ENCODE data around the gene EIF2B1. TPM values are rescaled to one million over a fixed set of nuclear protein-coding genes. Genes with fewer than 3 reads are reported as not detected.

EIF2B1 gene
- total RNA-seq, 1 donor from 2014 or later, result 85.1 TPM

DNA sequence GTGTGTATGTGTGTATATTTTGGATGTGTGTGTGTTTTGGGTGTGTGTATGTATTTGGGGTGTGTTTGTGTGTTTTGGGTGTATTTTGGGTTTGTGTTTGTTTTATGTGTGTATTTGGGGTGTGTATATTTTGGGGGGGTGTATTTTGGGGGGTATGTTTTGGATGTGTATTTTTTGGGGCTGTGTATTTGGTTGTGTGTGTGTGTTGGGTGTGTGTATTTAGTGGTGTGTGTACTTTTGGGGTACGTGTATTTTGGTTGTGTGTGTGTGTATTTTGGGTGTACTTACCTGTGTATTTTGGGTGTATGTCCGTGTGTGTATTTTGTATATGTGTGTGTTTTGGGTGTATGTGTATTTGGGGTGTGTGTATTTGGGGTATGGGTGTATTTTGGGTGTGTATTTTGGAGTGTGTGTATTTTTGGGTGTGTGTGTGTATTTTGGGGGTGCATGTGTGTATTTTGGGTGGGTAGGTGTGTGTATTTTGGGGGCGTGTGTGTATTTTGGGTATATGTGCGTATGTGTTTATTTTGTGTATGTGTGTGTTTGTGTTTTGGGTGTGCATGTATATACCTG lies 20.7 kb upstream of the EIF2B1 start:
- Histone ChIP-seq H3K27me3 (no peaks in the 10 kb centered on the region), H3K9me3 (ENCODE audit: low read depth) (no peaks in the 10 kb centered on the region), H2AFZ (replicated peaks) (no peak overlapping the region), H3K4me1 (no peaks in the 10 kb centered on the region), H3K79me2 (ENCODE audit: low read depth) (no peaks in the 10 kb centered on the region), H3K27ac (no peak overlapping the region), H3K4me2 (no peak overlapping the region), H3F3A (ENCODE audit: low read depth) (no peaks in the 10 kb centered on the region), H3K9ac (no peak overlapping the region), H3K36me3 (peaks cover 15% of the 10 kb centered on the region), H4K20me1 (ENCODE audit: low read depth) (no peaks in the 10 kb centered on the region), H3K4me3 (no peak overlapping the region)
- Mint-ChIP-seq H3K9me3 (no peaks in the 10 kb centered on the region), H3K4me3 (no peak overlapping the region), H3K27me3 (ENCODE audit: insufficient read depth, low read depth) (peaks cover 2% of the 10 kb centered on the region), H3K4me1 (no peaks in the 10 kb centered on the region), H3K36me3 (peaks cover 8% of the 10 kb centered on the region), H3K27ac (no peak overlapping the region)
- TF ChIP-seq EZH2 (IDR thresholded peaks at IDR 0.05), result no peak
- no peak for TF ChIP-seq EZH2phosphoT487 (IDR thresholded peaks at IDR 0.05)
- TF ChIP-seq, protein P1, sequence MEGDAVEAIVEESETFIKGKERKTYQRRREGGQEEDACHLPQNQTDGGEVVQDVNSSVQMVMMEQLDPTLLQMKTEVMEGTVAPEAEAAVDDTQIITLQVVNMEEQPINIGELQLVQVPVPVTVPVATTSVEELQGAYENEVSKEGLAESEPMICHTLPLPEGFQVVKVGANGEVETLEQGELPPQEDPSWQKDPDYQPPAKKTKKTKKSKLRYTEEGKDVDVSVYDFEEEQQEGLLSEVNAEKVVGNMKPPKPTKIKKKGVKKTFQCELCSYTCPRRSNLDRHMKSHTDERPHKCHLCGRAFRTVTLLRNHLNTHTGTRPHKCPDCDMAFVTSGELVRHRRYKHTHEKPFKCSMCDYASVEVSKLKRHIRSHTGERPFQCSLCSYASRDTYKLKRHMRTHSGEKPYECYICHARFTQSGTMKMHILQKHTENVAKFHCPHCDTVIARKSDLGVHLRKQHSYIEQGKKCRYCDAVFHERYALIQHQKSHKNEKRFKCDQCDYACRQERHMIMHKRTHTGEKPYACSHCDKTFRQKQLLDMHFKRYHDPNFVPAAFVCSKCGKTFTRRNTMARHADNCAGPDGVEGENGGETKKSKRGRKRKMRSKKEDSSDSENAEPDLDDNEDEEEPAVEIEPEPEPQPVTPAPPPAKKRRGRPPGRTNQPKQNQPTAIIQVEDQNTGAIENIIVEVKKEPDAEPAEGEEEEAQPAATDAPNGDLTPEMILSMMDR (IDR thresholded peaks at IDR 0.05), result no peak
- DNase-seq (ENCODE audit: low spot score), result no peak

DNA sequence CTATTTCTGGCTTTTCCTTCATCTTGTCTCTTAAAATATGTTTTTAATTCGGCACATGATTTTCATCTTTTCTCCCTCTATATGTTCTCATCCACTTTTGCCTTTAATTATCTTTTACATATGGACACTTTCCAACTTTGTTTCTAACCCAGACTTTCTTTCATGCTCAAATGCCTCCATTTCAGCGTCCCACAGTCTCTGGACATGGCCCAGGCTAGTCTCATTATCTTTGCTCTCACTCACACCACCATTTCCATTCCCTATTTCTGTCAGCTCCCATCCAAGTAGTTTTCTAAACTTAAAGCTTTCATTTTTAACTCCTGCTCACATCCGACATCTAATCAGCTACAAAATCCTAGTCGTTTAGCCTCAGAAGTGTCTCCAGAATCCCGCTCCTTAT lies 14.9 kb upstream of the EIF2B1 start:
- Histone ChIP-seq H3K79me2 (ENCODE audit: low read depth) (no peaks in the 10 kb centered on the region), H3K4me3 (no peak overlapping the region), H4K20me1 (ENCODE audit: low read depth) (no peaks in the 10 kb centered on the region), H3K9ac (no peak overlapping the region), H3K36me3 (peaks cover 26% of the 10 kb centered on the region), H2AFZ (replicated peaks) (no peak overlapping the region), H3K27ac (no peak overlapping the region), H3F3A (ENCODE audit: low read depth) (no peaks in the 10 kb centered on the region), H3K4me1 (no peaks in the 10 kb centered on the region), H3K9me3 (ENCODE audit: low read depth) (no peaks in the 10 kb centered on the region), H3K27me3 (no peaks in the 10 kb centered on the region), H3K4me2 (no peak overlapping the region)
- Mint-ChIP-seq H3K4me3 (no peak overlapping the region), H3K36me3 (peaks cover 16% of the 10 kb centered on the region), H3K9me3 (no peaks in the 10 kb centered on the region), H3K4me1 (no peaks in the 10 kb centered on the region), H3K27ac (peak overlapping the region; percentile 2), H3K27me3 (ENCODE audit: insufficient read depth, low read depth) (no peaks in the 10 kb centered on the region)
- no peak for DNase-seq (ENCODE audit: low spot score)
- no peak for TF ChIP-seq EZH2 (IDR thresholded peaks at IDR 0.05)
- no peak for TF ChIP-seq EZH2phosphoT487 (IDR thresholded peaks at IDR 0.05)
- TF ChIP-seq, protein P1 (IDR thresholded peaks at IDR 0.05), result no peak

- H3K4me3 ChIP-seq, result no peak overlapping the region
- TF ChIP-seq EZH2 (IDR thresholded peaks at IDR 0.05) (no peak), EZH2phosphoT487 (IDR thresholded peaks at IDR 0.05) (no peak)
- TF ChIP-seq, protein P1 (IDR thresholded peaks at IDR 0.05), result no peak
- Mint-ChIP-seq H3K4me3 (no peak overlapping the region), H3K27me3 (ENCODE audit: insufficient read depth, low read depth) (no peaks in the 10 kb centered on the region), H3K4me1 (no peaks in the 10 kb centered on the region), H3K36me3 (peaks cover 12% of the 10 kb centered on the region), H3K27ac (no peak overlapping the region), H3K9me3 (no peaks in the 10 kb centered on the region)
- no peaks in the 10 kb centered on the region for H4K20me1 ChIP-seq (ENCODE audit: low read depth)
- H3K9ac ChIP-seq, result no peak overlapping the region
- H3F3A ChIP-seq (ENCODE audit: low read depth), result no peaks in the 10 kb centered on the region
- H3K79me2 ChIP-seq (ENCODE audit: low read depth), result no peaks in the 10 kb centered on the region
- no peak for DNase-seq (ENCODE audit: low spot score)
- no peak overlapping the region for H3K27ac ChIP-seq
- no peaks in the 10 kb centered on the region for H3K27me3 ChIP-seq
- H3K36me3 ChIP-seq, result peaks cover 20% of the 10 kb centered on the region
- no peaks in the 10 kb centered on the region for H3K4me1 ChIP-seq
- no peak overlapping the region for H3K4me2 ChIP-seq
- H2AFZ ChIP-seq (replicated peaks), result no peak overlapping the region
- no peaks in the 10 kb centered on the region for H3K9me3 ChIP-seq (ENCODE audit: low read depth)
Measured at GRCh38 chr12:123645878-123646277, 12.4 kb upstream of the EIF2B1 start.
